Fibroblast of pulmonary artery (primary cell): ENCODE measurements around the gene IFNA6.

Experiments
- DNase-seq: peaks from one replicate; pipeline ENCODE4 v3.0.0-alpha.2; 2010; ENCODE audit warnings: low read depth
- H3K4me3 ChIP-seq: replicated peaks from 2 replicates; pipeline ENCODE4 v1.5.1; 2011; ENCODE audit warnings: low read depth, mild to moderate bottlenecking, control low read depth, low read length, moderate library complexity
- CTCF ChIP-seq: IDR thresholded peaks from 2 replicates; pipeline ENCODE4 v1.5.1; 2011; ENCODE audit warnings: mild to moderate bottlenecking, control low read depth, low read length, inconsistent platforms; ENCODE audit errors: missing control alignments

Gene IFNA6

DNA sequence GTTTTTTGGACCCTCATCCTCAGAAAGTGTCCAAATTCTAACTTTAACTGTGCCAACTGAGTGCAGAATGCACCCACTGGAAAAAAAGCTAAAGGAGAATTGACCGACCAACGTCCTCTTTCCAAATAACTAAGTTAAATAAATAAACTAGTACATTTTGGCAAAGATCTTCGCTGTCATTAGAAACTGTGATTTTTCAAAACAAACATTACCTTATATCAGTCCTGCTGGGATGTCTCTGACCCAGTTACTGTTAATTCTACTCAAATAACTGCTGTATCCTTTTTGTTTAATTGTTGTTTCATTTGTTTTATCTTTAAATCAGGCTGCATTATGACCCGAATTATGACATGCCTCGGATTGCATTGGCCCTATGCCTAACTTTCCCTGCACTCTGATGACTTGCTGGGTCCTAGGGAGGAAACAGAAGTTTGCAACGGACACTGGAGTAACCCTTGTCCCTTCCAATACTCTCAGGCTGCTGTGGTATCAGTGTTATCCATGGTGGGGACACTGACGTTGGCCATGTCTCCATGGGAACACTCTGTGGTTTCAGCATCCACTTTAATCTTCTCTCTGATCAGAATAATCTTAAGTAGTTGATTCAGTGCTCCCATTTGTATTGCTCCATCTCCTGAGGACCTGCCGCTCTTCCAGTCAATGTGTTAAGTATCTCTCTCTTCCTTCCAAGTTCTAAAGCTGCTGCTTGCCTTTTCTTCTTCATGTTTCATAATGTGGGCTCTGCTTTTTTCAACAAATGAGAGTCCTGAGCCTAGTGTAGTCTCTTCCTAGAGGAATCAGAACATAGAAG lies 34.5 kb downstream of the IFNA6 start:
- no peak for DNase-seq
- no peak overlapping the region for H3K4me3 ChIP-seq
- no peak for TF ChIP-seq CTCF

DNA sequence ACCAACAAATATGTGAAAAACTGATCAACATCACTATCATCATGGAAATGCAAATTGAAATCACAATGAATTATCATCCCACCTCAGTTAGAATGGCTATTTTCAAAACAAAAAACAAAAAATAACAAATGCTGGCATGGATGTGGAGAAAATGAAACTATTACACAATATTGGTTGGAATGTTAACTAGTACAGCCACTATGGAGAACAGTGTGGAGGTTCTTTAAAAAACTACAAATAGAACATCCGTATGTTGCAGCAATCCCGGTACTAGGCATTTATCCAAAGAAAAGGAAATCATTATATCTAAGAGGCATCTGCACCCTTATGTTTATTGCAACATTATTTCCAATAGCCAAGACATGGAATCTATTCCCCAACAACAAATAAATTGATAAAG lies 36.5 kb downstream of the IFNA6 start:
- TF ChIP-seq CTCF = no peak
- H3K4me3 ChIP-seq = no peak overlapping the region
- no peak for DNase-seq

GRCh38 chr9:21311889-21312288 lies 38.8 kb downstream of the IFNA6 start:
- no peak for TF ChIP-seq CTCF
- no peak overlapping the region for H3K4me3 ChIP-seq
- no peak for DNase-seq

GRCh38 chr9:21305213-21305612 lies 45.5 kb downstream of the IFNA6 start, which contains the start of gene IFNA5:
Gene IFNA5, minus strand, starts transcription at chr9:21305313. Its CDS starts 57 bp downstream, at chr9:21305256.
- H3K4me3 ChIP-seq = no peak within 1 kb of the TSS
- no peak for TF ChIP-seq CTCF
- no peak for DNase-seq
